ENCODE data around the gene LRP5.
A peak's percentile ranks its signal among the peaks of the same experiment; 100 is the strongest.

The LRP5 gene

DNA sequence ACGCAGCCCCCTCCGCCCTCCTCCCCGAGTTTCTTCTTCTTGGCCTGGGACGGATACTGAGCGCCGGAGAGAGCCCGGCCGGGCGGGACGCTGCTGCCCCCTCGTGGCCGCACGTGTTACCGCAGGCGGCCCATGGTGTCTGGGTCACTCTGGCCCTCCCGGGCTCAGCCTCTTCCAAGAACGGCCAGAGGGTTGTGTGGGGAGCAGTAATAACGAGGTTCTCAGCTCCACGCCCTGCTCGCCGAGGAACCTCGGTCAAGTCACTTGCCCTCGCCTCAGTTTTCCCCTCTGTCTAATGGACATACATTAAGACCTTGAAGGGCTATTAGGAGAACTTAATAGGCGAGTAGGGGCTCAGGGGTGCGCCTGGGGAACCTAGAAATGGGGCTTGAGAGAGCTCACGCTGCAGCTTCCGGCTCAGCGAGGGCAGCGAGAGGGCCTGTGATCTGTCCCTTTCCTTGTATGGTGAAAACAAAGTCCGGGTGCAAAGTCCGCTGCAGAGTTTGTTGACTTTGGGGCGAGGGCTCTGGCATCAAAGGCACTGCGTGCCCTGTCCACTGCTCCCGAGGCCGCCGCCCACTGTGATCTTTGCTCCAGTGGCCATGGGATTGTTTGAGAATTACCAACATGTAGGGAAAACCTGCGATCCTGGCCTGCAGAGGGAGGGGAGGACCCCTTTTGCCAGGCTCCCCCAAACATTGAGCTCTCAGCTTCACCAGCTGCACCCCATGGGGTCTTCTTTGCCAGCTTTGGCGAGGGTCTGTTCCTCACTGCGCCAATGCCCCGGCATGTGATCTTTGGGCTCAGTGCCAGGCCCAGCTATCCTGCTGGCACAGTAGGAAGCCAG is 14.4 kb upstream of the LRP5 start:
- TF ChIP-seq, protein P1, sequence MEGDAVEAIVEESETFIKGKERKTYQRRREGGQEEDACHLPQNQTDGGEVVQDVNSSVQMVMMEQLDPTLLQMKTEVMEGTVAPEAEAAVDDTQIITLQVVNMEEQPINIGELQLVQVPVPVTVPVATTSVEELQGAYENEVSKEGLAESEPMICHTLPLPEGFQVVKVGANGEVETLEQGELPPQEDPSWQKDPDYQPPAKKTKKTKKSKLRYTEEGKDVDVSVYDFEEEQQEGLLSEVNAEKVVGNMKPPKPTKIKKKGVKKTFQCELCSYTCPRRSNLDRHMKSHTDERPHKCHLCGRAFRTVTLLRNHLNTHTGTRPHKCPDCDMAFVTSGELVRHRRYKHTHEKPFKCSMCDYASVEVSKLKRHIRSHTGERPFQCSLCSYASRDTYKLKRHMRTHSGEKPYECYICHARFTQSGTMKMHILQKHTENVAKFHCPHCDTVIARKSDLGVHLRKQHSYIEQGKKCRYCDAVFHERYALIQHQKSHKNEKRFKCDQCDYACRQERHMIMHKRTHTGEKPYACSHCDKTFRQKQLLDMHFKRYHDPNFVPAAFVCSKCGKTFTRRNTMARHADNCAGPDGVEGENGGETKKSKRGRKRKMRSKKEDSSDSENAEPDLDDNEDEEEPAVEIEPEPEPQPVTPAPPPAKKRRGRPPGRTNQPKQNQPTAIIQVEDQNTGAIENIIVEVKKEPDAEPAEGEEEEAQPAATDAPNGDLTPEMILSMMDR (IDR thresholded peaks at IDR 0.05): peak; percentile 98

- TF ChIP-seq, protein P1 (IDR thresholded peaks at IDR 0.05): no peak
Observed at GRCh38 chr11:68298659-68299516, 13.5 kb upstream of the LRP5 start.

- TF ChIP-seq, protein P1 (IDR thresholded peaks at IDR 0.05): no peak
Observed at GRCh38 chr11:68300076-68300830, 12.1 kb upstream of the LRP5 start.

DNA sequence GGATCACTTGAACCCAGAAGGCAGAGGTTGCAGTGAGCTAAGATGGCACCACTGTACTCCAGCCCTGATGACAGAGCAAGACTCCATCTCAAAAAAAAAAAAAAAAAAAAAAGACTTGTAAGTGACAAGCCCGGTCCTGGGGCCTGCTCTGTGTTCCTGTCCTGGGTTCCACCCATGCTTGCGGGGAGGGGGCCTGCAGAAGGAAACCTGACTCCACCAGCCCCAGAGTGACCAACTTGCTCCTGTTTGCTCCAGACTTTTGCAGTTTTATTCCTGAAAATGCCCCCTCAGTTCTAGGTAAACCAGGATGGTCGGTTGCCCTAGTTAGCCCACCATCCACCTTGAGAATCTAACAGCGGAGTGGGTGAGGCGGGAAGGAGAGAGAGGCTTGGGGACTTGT is 10.1 kb upstream of the LRP5 start:
- TF ChIP-seq, protein P1 (IDR thresholded peaks at IDR 0.05): no peak

- TF ChIP-seq, protein P1 (IDR thresholded peaks at IDR 0.05): no peak
Observed at GRCh38 chr11:68302670-68303069, 9.7 kb upstream of the LRP5 start.

DNA sequence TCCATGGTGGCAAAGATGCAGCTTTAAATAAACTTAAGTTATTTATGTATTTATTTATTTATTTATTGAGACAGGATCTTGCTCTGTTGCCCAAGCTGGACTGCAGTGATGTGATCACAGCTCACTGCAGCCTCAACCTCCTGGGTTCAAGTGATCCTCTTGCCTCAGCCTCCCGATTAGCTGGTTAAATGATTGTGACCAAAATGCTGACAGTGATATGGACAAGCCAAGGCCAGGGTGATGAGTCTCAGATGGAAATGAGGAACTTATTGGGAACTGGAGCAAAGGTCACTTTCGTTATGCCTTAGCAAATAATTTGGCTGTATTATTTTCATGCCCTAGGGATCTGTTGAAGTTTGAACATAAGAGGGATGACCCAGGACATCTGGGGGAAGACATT is 9.3 kb upstream of the LRP5 start:
- TF ChIP-seq, protein P1 (IDR thresholded peaks at IDR 0.05): no peak
